ENCODE data around the gene PAK3.
A peak's percentile ranks its signal among the peaks of the same experiment; 100 is the strongest.

The PAK3 gene

DNA sequence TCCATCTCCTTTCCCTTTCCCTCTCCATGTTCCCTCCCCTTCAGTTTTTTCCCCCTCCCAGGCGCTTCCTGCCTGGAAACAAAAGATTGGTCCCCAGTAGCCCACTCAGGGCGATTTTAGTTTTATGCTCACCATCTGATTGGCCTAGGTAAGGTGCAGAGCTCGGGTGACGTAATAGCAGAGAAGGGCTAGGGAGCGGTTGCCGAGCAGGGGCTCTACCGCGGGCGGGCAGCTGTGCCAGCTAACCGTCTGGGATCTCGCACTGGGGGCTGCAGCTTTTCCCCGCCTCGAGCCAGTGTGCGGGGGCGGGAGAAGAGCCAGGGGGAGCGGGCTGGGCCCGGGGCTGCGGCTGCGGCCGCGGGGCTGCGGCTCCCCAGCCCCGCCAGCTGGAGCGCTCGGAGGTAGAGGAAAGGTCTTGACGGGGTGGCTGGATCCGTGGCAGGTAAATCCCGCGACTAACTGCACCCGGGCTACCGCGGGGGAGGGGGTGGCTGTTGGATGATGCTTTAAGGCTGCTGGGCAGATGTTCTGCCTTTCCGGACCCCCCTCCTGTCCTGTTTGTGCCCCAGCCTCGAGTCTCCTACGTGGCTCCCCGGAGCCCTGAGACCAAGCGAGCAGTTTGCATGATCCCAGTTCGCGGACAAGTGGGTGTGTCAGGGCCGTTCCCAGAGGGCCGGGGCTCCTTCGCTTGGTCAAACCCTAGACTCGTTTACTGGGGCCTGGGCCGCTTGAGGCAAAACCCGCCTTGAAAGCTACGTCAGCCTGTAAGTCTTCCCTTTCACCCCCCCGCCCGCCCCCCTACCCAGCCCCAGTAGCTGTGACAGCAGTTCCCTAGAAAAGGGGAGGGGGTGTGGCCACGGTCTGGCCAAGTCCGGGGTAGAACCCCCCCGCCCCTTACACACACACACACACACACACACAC is at the start of gene PAK3:
Gene PAK3, plus strand, starts transcription at position 218 of the 922 bp plus-strand sequence. CDS start 26,913 bp downstream, outside the sequence.
- DNase-seq (ENCODE audit: low read depth): peak; percentile 12

DNA sequence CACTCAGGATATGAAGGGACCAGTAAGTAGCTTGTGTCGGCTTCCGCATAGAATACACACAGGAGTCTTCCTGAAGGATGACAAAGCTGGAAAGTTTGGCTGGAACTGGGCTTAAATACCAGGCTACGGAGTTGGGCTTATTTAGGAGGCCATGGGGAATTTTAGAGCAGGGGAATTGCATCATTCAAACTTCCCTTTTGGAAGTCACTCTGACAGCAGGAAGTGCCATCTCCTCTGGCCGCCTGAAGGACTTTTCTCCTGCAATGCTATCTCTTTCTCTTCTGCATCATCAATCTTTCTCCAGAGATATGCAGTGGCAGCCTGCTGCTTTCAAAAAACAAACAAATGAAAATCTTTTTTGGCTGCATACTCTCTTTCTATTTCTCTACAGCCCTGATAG is 48.4 kb upstream of the PAK3 start:
- DNase-seq (ENCODE audit: low read depth): no peak

DNA sequence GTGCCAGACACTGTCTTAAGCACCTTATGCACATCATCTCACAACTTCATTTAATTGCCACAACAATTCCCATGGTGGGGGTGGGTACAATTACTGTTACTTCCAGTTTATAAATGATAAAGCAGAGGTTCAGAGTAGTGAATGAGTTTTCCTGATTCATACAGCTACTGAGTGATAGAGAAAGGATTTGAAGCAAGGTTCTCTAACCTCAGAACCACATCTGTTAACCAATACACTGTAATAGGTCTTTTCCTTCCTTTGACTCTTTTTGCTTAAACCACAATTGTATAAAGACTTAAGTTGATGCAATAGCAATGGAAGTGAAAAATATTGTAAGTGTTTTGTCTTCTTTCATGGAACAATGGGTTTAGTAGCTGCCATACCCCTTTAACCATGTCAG is 43.5 kb upstream of the PAK3 start:
- DNase-seq (ENCODE audit: low read depth): no peak

DNA sequence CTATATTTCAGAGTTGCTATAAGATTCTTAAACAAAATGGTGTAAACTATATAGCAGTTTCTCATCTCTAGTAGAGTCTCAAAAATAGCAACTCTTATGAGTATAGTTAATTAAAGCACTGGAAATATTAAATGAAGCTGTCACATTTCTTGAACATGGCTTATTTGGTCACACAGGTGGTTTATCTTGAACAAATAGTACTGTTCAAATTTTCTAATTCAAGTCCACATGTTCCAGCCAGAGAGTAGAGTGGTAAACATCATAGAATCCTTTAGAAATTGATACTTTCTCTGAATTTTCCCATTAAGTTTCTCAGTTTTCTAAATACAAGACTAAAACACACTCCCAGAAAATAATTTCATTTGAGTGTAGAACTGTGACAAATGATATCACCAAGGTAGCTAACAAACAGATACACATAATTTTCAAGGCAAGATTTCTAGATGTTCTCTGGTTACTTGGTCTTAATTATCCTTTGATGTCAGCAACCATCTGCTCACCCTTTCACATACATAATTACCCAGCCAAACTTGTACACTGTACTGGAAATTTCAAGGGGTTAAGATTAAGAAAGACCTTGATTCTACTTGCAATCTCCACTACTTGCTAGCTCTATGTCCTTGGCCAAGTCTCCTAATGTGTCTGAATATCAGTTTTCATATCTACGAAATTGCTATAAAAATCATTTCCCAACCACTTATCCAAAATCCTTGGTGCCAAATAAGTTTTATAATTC is 24.3 kb upstream of the PAK3 start:
- DNase-seq (ENCODE audit: low read depth): no peak

DNA sequence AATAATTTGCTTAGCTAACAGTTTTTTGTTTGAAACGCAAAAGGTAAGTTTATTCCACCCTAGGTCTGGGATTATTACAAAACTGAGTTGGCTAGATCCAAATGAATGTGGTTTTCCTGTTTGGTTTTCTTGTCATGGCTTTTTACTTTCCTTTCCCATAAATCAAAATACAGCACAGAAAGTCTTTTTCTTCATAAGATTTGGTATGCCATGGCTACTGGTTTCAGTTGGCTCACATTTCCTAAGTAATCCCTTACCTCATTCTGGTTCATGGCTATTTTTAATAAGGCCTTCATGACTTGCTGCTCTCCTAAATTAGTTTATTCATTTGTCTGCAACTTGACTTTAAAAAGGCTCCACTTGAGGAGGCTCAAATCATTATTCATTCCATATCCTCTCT is 12.9 kb upstream of the PAK3 start:
- DNase-seq (ENCODE audit: low read depth): no peak

DNA sequence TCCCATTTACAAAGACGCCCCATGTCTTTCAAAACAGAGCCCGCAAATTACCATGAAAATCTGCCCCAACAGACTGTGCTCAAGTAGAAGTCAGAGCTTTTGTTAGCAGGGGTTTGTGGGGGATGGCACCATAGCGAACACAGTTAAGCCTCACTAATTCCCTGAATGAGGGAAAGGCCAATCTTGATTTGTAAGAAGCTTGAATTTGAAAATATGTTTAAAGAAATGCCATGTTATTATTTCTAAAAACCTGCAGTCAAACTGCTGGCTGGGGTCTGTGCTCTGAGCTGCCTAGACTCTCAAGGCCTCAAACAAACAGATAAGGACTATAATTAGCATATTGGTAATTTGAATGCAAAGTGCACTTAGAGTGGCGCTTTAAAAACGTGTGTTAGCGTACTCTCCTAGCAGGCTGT is 9.4 kb upstream of the PAK3 start:
- DNase-seq (ENCODE audit: low read depth): no peak

DNA sequence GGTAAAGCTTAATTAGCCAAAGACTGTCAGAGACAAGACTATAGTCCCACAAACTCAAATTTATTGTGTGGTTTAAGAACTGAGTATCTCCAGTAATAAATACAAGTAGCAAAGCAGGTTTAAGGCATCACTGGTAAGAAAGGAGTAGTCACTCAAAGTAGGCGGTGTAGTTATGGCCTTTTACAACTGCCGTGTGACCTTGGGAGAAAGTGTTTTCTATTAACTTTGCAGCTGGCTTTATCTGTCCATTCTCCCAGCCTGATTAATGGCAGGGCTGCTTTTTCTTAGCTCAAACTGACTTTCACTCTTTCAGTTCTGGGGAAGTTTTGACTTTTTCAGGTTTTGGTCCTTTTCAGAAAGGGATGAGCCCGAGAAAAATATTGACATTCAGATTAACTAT is 7.4 kb upstream of the PAK3 start:
- DNase-seq (ENCODE audit: low read depth): no peak

DNA sequence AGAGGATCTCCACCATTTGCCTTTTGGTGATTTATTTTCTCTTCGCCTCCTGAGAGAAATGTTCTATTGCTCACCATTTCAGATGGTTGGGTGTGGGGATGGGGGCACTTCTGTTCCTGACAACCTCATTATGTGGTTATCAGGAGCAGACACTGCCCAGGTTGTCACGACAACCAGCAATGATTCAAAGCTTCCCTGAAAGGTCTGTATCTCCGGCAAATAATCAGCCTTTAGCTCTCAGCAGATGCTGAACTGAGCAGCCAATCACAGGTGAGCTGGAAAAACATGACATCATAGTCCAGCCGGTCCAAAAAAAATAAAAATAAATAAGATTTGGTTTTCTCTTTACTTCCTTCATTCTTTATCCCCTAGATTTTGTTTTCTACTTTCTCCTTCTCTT is 5.5 kb upstream of the PAK3 start:
- no peak for DNase-seq (ENCODE audit: low read depth)

DNA sequence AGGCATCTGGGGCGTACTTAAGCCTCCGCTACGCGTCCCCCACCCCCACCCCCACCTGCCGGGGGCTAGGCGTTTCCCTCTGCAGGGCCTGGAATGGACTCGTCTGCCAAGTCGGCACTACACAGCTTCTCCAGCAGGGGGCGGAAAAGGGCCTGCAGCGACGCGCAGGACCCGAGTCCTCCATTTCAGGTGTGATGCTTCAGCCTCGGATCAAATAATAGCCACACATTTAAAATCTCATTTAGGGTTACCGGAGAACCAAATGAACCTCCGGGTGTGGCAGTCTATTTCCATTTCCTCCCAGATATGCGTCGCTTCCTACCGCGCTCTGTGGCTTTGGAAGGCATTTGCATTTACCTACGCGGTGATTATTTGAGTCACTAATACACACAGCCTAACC is 2.9 kb downstream of the PAK3 start:
- DNase-seq (ENCODE audit: low read depth): peak; percentile 3

DNA sequence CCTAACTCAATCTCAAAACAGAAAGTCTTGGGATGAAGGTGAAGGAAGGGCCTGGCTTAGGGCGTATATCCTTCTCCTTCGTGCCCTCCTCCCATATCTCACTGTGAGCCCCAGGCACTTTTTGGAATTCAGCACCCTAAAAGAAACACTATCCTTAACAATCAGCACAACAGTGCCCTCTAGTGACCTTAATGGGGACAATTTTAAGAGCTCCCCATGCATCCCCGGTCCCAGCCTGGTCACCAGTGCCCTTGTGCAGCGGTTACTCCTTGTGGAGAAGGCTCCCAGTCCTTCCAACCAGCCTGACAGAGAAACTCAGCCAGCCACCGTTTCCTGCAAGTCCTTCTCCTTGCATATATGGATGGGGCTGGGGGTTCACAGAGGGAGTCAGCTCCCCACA is 4.2 kb downstream of the PAK3 start:
- DNase-seq (ENCODE audit: low read depth): peak; percentile 9

DNA sequence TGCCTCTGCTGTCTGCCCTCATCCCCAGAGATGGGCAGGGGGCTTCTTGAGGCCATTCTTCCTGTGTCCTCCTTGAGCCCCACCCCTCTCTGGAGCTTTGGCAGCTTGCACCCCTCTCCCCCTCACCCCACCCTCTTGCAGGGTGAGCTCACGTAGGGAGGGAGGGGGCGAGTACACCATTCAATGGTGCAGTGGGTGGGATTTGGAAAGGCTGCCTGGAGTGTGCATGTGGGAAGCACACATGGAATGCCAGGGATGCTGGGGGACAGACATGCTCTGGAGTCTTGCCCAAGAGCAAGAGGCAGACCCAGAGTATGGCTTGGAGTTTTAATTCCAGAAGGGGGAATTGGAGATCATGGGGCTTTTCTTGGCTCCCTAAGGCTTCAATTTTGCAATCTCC is 5.6 kb downstream of the PAK3 start:
- no peak for DNase-seq (ENCODE audit: low read depth)

DNA sequence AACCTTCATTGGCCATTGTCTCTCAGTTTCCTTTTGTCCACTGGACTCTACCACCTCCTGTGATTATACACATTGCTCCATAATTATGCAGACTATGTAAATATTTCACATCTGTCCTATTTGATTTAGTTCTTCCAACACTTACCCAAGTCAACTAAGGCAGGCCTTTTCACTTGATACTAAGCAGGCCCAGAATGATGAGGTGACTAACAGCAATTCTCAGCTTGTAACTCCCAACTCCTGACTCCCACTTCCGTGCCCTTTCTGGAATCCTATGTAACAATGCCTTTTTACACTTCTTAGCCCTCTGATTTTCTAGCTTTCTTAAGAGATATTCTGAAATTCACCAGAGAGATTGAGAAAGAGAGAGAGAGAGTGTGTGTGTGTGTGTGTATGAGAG is 6.6 kb downstream of the PAK3 start:
- no peak for DNase-seq (ENCODE audit: low read depth)

DNA sequence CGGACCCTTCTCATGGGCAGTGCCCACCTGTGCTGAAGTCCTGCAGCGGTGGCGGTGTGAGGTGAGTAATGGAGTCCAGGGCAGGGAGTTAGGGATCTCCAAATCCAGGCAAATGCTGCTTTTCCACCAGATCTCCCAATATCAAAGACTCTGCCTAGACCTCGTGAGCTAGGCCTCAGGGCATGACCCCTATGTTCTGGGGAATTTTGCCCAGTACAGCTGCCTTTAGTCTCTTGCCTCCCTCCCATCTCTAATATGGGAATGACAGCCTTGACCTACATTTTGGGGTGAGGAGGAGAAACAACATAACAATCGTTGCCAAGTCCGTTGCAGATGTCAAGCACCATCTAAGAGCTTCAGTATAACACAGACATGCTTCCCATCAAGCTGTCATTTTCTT is 7.3 kb downstream of the PAK3 start:
- no peak for DNase-seq (ENCODE audit: low read depth)

DNA sequence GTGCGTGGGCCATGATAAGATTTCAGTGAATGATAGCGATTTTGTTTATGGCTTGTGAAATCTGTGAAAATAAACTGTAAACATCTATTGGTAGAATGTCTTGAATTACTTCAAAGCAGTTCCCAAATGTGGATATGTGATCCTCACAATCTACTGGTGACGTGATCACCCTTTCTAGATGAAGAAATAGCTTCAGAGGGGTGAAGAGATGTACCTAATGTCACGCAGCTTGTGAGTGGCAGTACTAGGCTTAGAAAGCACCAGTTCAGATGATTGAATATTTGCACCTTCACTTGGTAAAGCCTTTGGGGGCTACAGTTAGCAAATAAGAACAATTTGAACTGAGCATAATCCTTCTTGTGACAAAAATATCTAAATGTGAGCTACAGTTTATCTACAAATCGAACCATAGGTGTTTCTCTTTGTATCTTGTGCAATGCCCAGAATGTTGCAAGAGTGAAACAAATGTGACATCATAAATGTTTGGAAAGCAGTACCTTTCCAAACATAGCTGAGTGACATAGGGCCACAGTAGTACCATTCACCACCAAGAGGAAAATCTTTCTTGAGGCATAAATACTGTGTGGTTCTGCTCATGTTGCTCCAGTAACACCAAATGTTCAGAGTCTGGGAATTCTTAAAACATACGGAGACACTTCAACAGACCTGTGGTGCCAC is 14.2 kb downstream of the PAK3 start:
- no peak for DNase-seq (ENCODE audit: low read depth)

DNA sequence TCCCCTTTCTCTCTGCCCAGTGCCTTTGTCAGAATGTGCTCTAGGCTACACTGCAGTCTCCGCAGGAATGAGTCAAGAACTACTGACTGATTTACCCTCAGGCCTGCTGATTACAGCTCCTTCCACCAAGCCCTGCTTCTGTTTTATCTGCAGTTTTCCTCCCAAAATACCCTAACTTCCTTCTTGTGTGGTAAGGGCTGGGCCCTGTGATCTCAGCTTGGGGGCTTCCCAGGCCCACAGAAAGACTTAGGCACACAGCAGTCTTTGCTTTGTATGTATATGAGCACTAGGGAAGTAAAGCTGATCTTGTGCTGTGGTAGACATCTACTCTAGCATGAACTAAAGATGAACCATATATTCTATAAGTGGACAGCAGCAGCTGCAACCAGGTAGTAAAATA is 18.8 kb downstream of the PAK3 start:
- no peak for DNase-seq (ENCODE audit: low read depth)

DNA sequence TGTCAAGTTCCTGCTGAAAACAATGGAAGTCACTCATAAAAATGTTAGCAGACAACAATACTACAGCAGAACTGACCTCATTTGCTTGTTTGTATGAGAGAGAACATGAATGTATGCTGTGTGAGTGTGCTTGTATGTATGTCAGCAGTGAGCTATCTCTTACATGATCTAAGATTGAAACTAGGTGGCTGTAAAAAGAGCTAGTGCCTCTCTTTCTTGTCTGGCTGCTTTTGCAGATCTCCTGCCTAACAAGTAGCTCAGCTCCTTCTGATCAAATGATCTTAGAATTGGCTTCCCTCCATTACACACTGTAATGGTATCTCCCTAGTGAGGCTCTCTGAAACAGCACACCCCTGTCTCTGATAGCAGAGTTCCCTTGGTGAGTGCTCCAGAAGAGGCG is 20.7 kb downstream of the PAK3 start:
- no peak for DNase-seq (ENCODE audit: low read depth)

DNA sequence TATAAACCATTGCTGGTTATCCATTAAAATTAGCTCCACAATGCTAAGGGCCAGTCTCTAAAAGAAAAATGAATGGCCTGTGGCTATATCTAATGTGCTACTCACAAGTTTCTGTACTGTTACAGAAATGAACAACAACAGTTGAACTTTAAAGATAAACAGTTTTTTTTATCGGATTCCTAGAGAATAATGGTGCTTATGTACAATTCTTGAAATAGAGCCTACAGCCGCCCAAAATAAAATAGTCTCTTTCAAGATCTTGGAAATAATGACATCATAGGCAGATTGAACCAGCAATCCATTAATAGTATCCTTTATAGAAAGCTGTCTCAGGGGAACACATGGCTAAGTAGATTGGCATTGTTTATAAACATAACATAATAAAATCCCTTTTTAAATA is 23.4 kb downstream of the PAK3 start:
- DNase-seq (ENCODE audit: low read depth): no peak

DNA sequence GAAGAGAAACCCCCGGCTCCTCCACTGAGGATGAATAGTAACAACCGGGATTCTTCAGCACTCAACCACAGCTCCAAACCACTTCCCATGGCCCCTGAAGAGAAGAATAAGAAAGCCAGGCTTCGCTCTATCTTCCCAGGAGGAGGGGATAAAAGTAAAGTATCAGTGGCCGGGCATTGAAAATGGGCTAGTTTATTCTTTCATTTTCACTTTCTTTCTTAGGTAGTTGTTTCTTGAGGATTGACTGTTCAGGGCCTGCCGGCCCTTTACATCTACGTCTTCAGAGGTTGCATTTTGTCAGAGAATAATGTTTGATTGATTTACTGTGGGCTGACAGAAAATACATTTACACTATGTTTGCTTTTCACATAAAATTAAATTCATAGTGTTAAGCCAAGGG is 27.1 kb downstream of the PAK3 start:
- DNase-seq (ENCODE audit: low read depth): no peak

DNA sequence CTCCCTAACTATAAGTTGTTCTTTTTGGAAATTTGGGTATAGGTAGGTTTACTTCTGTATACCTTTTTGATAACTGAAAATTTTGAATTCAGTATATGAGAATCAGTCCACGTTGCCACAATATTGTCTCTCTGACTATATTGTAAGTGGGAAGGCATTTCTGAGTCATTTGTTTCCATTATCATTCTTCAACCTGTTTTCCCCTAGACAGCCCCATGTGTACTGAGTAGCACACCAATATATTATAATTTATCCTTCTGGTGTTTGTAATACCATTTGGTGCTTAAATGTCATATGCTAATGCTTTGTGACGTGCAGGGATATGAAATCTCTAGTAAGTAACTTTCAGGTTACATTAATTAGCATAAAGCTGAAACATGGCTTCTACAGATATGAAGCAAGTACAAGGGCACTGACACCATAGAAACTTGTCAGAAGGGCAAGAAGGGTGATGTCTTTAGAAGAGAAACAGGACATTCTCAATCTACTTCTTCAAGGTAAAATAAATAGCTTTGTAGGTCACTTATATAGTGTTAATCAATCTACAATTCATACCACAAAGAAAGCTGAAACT is 27.7 kb downstream of the PAK3 start:
- DNase-seq (ENCODE audit: low read depth): no peak

DNA sequence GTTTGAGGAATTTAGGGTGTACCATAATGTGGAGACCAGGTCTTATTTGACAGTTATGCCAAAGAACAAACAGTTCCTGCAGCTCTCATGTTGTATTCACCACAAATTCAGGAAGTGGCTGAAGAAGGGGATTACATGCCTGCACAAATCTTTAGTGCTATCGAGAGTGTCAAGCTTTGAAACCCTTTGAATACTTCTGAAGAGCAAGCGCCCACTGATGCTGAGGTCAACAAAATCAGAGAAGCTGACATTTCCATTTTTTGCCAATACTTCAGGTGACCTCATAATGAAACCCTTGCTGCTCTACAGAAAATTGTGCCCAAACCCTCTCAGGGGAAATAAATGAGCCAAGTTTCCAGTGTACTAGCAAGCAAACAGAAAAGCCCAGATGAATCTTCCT is 28.4 kb downstream of the PAK3 start:
- DNase-seq (ENCODE audit: low read depth): no peak

DNA sequence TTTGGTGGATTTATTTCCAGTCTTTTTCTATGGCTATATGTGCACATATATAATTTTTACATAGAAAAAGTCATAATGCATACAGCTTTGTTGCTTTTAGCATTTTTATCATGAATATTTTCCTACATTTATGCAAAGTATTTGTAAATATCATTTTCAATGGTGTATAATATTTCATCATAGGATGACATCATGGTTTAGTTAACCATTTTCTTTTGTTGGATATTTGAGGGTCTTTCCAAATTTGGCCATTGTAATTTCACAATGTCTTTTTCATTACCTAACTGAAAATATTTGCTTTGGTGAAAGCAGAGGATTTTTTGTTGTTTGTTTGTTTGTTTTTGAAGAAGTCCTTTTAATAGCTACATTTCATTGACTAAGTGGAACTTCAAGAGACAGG is 31.0 kb downstream of the PAK3 start:
- DNase-seq (ENCODE audit: low read depth): no peak

DNA sequence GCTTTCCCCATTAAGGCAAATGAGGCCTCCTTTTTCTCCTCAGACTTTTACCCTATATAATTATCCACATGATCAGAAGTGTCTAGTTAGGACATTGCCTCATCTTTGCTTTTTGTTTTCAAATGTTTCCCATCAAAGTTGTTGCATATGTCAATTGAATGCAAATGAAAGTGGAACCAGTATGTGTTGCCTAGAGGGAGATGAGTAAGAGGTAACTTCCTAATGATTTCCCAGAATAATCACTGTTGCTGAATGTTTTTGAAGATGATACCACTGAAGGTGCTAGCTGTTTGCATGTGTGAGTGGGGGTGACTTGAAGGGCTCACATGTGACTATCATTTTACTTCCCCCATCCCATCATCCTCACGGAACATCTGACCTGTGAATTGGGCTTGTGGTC is 33.9 kb downstream of the PAK3 start:
- no peak for DNase-seq (ENCODE audit: low read depth)

DNA sequence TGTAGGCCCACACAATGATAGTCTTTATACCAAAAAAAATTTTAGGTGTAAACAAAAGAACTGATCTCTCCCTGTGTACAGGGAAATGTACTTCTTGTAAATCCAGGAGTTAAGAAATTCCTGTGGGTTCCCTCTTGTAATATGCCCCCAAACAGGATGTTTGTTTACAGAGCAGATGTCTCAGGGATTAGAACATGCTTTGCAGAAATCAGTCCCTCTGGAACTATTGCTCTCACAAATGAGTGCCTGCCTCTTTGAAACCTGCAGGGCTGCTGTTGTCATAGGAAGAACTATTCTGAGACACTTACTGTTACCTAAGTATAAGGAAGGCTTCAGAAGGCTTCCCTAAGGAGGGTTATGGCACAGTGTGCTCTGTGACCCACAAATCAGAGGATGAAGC is 35.6 kb downstream of the PAK3 start:
- DNase-seq (ENCODE audit: low read depth): no peak
